ENCODE results near the gene VPS26C.
"Not testable (repeated sequence)": the region's sequence is repeated elsewhere in the genome, so short reads cannot be mapped to it uniquely, and the experiment has no call there.

VPS26C gene

DNA sequence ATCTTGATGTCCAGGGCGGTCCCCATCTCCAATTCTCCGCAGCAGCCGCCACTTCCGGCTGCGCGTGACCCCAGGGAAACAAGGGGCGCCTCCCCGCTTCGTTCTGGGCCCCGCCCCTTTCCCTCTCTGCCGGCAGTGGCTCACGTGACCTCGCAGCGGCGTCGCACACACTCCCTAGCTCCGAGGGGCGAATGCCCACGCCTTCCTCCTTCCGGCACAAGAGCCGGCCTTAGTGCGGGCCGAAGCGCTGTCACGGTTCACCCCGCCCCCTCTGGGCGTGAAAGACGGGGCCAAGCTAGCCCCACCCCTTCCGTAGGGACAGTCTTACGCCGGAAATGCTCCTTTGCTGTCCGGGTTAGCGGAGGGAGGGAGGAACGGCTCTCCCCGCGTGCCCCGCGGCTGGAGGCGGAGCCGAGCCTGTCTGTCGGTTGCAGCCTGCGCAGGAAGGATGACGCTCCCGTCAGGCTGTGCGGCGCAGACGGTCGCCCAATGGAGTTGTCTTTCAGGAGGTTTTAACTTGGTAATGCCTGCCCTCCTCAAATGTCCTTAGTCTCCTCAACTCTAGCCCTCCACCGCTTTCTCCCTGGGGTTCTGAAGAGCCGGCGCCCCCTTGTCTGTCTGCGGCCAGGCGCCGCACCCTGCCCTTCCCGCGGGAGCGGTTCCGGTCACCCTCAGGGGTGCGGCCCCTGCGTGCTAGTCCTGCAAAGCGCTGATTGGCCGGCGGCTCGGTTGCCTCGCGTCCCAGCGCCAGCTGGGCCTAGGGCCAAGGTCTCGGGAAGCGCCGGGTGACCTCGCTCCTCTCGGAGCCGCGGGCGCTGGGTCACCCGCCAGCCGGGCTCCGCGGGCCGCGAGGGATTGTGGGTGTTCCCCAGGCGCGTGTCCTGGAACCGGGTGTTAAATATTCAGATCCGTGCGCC, at the start of gene VPS26C:
Gene VPS26C (minus strand): TSS at position 66 of the 917 bp plus-strand sequence. CDS start 40 bp downstream, at position 26.
- in situ Hi-C loops (cut with MboI; ENCODE audit: low sequenced_read_pairs): no loop called here
- Histone ChIP-seq H3K27me3 (ENCODE audit: low read depth) (no peaks in the 10 kb centered on the region), H3K9me3 (no peaks in the 10 kb centered on the region), H3K4me1 (peaks cover 3% of the 10 kb centered on the region; the same call in 1 of the 2 replicates), H3K4me3 (peak within 1 kb of the TSS; percentile 70), H3K36me3 (replicated peaks) (0 out of 2 replicates have a peak, but pooled peaks cover 2% of the 10 kb centered on the region)
- DNase-seq (ENCODE audit: low spot score in 2 of 2): peak; percentile 98 to 99

DNA sequence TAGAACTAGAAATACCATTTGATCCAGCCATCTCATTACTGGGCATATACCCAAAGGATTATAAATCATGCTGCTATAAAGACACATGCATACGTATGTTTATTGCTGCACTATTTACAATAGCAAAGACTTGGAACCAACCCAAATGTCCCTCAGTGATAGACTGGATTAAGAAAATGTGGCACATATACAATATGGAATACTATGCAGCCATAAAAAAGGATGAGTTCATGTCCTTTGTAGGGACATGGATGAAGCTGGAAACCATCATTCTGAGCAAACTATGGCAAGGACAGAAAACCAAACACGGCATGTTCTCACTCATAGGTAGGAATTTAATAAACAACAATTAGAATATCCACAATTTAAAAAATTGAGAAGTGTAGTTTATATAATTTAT, 48.9 kb upstream of the VPS26C start:
- H3K36me3 ChIP-seq (replicated peaks); in situ Hi-C loops (cut with MboI; ENCODE audit: low sequenced_read_pairs); H3K4me1 ChIP-seq; H3K4me3 ChIP-seq; H3K27me3 ChIP-seq (ENCODE audit: low read depth); DNase-seq (ENCODE audit: low spot score in 2 of 2); H3K9me3 ChIP-seq: not testable (repeated sequence)

DNA sequence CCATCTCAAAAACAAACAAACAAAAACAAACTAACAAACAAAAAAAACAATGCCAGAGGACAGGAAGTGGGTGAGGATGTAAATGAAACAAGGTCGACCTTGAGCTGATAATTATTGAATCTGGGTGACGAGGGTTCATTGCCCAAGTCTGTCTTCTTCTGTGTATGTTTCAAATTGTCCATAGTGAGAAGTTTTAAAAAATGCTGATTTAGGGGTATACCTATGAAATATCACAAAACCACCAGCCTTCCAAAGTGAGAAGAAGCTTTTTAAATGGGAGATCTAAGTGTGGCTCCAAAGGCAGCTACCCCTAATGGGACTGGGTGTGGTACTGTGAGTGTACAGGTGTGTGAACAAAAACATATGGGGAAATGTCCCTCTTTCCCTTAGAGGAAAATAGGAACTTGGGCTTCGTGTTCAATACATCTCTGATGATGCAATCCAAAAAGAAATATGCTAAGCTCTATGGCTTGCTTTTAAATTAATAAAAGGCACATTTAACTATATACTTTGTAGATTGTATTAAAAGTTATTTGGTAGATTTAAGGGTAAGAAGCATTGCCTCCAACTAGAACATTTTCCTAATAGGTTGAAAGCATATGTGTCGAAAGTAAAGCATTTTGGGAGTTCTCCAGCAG, 33.1 kb upstream of the VPS26C start:
- no peaks in the 10 kb centered on the region for H3K9me3 ChIP-seq
- H3K36me3 ChIP-seq (replicated peaks): no peaks in the 10 kb centered on the region
- H3K4me1 ChIP-seq: no peaks in the 10 kb centered on the region
- H3K27me3 ChIP-seq (ENCODE audit: low read depth): no peaks in the 10 kb centered on the region
- DNase-seq (ENCODE audit: low spot score in 2 of 2): no peak
- H3K4me3 ChIP-seq: no peak overlapping the region
- in situ Hi-C loops (cut with MboI; ENCODE audit: low sequenced_read_pairs): no loop called here

DNA sequence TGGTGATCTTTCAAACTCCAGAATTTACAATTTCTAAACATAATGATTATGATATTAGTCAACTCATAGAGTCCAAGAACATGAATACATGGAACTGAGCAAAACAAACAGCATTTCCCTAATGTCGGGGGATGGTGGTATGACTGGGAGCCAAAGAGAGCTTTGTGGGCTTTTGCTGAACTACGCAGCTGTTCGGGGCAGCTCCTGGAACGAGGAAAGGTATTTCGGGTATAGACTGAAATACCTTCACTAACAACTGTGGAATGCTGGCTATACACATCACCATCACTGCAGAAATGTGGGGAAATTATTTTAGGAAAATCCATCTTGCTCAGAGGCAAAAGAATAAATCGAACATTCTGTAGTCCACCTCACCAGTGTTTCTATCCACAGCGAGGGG, 30.2 kb upstream of the VPS26C start:
- Histone ChIP-seq H3K4me3 (no peak overlapping the region), H3K4me1 (no peaks in the 10 kb centered on the region; the same call in 1 of the 2 replicates), H3K36me3 (replicated peaks) (no peaks in the 10 kb centered on the region), H3K27me3 (ENCODE audit: low read depth) (peaks cover 2% of the 10 kb centered on the region; the same call in 1 of the 2 replicates), H3K9me3 (no peaks in the 10 kb centered on the region)
- no peak for DNase-seq (ENCODE audit: low spot score in 2 of 2)
- in situ Hi-C loops (cut with MboI; ENCODE audit: low sequenced_read_pairs): no loop called here

DNA sequence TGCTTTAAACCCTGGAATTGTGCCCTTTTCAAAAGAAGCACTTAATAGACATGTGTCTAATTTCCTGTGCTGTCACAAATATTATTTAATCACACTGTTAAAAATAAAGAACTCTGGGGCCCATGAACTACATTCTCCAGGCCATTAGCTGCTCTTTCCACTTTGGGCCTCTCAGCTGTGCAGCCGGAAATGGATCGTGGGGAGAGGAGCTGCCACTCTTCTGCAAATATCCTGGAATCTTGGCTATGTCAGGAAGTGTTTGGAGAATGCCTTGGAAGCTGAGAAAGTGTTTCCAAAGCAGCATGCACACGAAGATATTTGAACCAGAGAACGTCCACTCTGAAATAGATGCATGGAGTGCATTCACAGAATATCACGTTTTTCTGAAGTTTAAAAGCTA, 27.5 kb upstream of the VPS26C start:
- no peak overlapping the region for H3K4me3 ChIP-seq
- H3K9me3 ChIP-seq: no peaks in the 10 kb centered on the region
- in situ Hi-C loops (cut with MboI; ENCODE audit: low sequenced_read_pairs): no loop called here
- peaks cover 2% of the 10 kb centered on the region; the same call in 1 of the 2 replicates for H3K27me3 ChIP-seq (ENCODE audit: low read depth)
- DNase-seq (ENCODE audit: low spot score in 2 of 2): no peak
- H3K36me3 ChIP-seq (replicated peaks): no peaks in the 10 kb centered on the region
- no peaks in the 10 kb centered on the region; the same call in 1 of the 2 replicates for H3K4me1 ChIP-seq

DNA sequence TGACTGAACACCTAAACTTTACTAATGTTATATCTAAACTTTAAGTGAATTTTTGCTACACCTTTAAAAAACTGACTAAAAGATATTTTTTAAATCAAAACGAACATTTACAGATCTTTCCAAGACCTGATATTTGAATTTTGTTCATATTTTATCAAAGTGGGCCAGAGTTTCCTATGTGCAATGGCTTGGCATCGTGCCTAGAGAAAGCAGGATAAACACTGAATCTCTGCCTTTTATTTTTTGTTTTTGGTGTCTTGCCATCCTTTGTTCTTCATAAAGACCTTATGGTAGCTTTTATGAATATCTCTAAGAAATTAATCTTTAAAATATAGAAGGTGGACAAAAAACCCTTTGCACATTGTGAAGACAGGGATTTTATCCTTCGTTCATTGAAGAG, 25.8 kb upstream of the VPS26C start:
- no peaks in the 10 kb centered on the region; the same call in 1 of the 2 replicates for H3K4me1 ChIP-seq
- in situ Hi-C loops (cut with MboI; ENCODE audit: low sequenced_read_pairs): no loop called here
- no peaks in the 10 kb centered on the region for H3K9me3 ChIP-seq
- H3K36me3 ChIP-seq (replicated peaks): no peaks in the 10 kb centered on the region
- DNase-seq (ENCODE audit: low spot score in 2 of 2): no peak
- no peak overlapping the region for H3K4me3 ChIP-seq
- H3K27me3 ChIP-seq (ENCODE audit: low read depth): peaks cover 2% of the 10 kb centered on the region; the same call in 1 of the 2 replicates

DNA sequence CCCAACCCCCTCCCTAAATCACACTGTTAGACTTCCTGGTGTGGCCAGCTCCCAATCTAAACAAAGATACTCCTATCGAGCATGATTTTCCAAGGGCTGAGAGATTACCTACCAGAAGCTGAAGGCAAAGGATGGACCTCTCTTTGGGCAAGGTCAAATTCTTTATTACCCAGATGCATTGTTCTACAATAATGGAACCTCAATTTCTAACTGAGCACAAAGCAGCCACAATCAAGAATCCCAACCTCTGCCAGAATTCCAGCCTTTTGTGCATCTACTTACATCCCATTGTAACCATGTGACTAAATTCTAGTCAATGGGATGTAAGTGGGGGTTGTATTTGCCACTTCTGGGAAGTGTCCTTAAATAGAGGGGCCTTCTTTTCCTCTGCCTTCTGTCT, 24.9 kb upstream of the VPS26C start:
- H3K27me3 ChIP-seq (ENCODE audit: low read depth): peaks cover 2% of the 10 kb centered on the region; the same call in 1 of the 2 replicates
- H3K36me3 ChIP-seq (replicated peaks): no peaks in the 10 kb centered on the region
- H3K9me3 ChIP-seq: no peaks in the 10 kb centered on the region
- no peaks in the 10 kb centered on the region; the same call in 1 of the 2 replicates for H3K4me1 ChIP-seq
- no peak overlapping the region for H3K4me3 ChIP-seq
- DNase-seq (ENCODE audit: low spot score in 2 of 2): no peak
- in situ Hi-C loops (cut with MboI; ENCODE audit: low sequenced_read_pairs): no loop called here

DNA sequence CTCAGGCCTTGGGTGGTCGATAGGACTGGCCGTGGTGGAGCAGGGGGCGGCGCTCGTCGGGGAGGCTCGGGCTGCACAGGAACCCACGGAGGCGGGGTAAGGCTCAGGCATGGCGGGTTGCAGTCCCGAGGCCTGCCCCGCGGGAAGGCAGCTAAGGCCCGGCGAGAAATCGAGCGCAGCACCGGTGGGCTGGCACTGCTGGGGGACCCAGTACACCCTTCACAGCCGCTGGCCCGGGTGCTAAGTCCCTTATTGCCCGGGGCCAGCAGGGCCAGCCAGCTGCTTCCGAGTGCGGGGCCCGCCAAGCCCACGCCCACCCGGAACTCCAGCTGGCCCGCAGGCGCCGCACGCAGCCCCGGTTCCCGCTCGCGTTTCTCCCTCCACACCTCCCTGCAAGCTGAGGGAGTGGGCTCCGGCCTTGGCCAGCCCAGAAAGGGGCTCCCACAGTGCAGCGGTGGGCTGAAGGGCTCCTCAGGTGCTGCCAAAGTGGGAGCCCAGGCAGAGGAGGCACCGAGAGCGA, 16.1 kb upstream of the VPS26C start:
- DNase-seq (ENCODE audit: low spot score in 2 of 2); H3K27me3 ChIP-seq (ENCODE audit: low read depth); H3K4me3 ChIP-seq; in situ Hi-C loops (cut with MboI; ENCODE audit: low sequenced_read_pairs); H3K9me3 ChIP-seq; H3K4me1 ChIP-seq; H3K36me3 ChIP-seq (replicated peaks): not testable (repeated sequence)

DNA sequence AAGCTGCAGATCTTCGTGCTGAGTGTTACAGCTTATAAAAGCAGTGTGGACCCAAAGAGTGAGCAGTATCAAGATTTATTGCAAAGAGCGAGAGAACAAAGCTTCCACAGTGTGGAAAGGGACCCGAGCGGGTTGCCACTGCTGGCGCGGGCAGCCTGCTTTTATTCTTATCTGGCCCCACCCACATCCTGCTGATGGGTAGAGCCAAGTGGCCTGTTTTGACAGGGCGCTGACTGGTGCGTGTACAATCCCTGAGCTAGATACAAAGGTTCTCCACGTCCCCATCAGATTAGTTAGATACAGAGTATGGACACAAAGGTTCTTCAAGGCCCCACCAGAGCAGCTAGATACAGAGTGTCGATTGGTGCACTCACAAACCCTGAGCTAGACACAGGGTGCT, 15.5 kb upstream of the VPS26C start:
- DNase-seq (ENCODE audit: low spot score in 2 of 2); H3K36me3 ChIP-seq (replicated peaks); in situ Hi-C loops (cut with MboI; ENCODE audit: low sequenced_read_pairs); H3K9me3 ChIP-seq; H3K27me3 ChIP-seq (ENCODE audit: low read depth); H3K4me1 ChIP-seq; H3K4me3 ChIP-seq: not testable (repeated sequence)

DNA sequence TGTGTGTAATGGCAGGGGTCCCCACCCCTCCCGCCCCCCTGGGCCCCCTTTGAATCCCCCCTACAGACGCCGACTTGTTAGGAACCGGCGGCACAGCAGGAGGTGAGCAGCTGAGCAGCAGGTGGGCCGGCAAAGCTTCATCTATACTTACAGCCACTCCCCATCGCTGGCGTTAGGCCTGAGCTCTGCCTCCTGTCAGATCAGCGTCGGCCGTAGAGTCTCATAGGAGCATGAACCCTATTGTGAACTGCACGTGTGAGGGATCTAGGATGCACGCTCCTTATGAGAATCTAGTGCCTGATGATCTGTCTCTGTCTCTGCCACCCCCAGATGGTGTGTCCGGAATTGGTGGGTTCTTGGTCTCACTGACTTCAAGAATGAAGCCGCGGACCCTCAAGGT, 14.9 kb upstream of the VPS26C start:
- H3K27me3 ChIP-seq (ENCODE audit: low read depth): no peaks in the 10 kb centered on the region
- H3K4me1 ChIP-seq: no peaks in the 10 kb centered on the region
- no peak overlapping the region for H3K4me3 ChIP-seq
- no peaks in the 10 kb centered on the region for H3K36me3 ChIP-seq (replicated peaks)
- in situ Hi-C loops (cut with MboI; ENCODE audit: low sequenced_read_pairs): no loop called here
- DNase-seq (ENCODE audit: low spot score in 2 of 2): no peak
- no peaks in the 10 kb centered on the region for H3K9me3 ChIP-seq

DNA sequence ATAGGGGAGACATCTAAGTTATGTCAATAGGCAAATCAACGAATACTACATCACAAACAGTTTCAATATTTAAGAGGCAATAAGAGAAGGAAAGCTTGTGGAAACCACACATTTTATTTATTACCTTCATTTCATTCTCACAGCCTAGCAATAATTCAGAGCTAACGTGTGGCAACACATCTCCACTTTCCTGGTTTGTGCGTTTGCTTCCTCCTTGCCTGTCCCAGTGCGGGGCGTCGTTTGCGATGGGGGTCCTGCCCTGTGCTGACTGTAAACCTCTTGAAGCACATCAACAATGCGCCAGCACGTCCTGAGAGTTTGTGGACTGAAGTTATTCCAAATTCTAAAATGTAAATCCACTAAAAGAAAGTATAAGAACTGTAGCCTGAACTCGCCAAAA, 14.4 kb upstream of the VPS26C start:
- no peak overlapping the region for H3K4me3 ChIP-seq

DNA sequence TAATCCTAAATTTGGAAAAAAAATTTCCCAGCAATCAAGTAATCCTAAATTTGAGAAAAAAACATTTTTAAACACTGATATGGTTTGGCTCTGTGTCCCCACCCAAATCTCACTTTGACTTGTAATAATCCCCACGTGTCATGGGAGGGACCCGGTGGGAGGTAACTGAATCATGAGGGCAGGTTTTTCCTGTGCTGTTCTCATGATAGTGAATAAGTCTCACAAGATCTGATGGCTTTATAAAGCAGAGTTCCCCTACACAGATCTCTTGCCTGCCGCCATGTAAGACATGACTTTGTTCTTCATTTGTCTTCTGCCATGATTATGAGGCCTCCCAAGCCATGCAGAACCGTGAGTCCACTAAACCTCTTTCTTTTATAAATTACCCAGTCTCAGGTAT, 12.1 kb upstream of the VPS26C start:
- H3K4me3 ChIP-seq; DNase-seq (ENCODE audit: low spot score in 2 of 2); H3K27me3 ChIP-seq (ENCODE audit: low read depth); H3K4me1 ChIP-seq; H3K9me3 ChIP-seq; in situ Hi-C loops (cut with MboI; ENCODE audit: low sequenced_read_pairs); H3K36me3 ChIP-seq (replicated peaks): not testable (repeated sequence)

More for the DNA sequence above, 14.4 kb upstream of the VPS26C start:
- H3K36me3 ChIP-seq (replicated peaks): no peaks in the 10 kb centered on the region
- no peaks in the 10 kb centered on the region for H3K4me1 ChIP-seq
- no peaks in the 10 kb centered on the region for H3K27me3 ChIP-seq (ENCODE audit: low read depth)
- no peaks in the 10 kb centered on the region for H3K9me3 ChIP-seq
- no peak for DNase-seq (ENCODE audit: low spot score in 2 of 2)
- in situ Hi-C loops (cut with MboI; ENCODE audit: low sequenced_read_pairs): no loop called here

DNA sequence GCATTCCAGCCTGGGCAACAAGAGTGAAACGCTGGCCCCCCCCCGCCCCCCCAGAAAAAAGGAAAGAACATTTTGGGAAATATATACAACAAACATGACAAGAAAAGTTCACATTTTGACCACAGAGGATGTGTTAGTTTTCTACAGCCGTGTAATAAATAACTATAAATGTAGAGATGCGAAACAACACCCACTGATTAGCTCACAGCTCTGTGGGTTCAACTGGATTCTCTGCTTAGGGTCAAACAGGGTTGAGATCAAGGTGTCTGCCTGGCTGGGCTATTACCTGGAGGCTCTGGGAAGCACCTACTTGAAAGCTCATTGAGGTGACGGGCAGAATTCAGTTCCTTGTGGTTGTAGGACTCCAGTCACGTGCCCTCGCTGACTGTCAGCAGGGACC, 11.1 kb upstream of the VPS26C start:
- Histone ChIP-seq H3K9me3 (no peaks in the 10 kb centered on the region), H3K36me3 (replicated peaks) (no peaks in the 10 kb centered on the region), H3K27me3 (ENCODE audit: low read depth) (no peaks in the 10 kb centered on the region), H3K4me1 (no peaks in the 10 kb centered on the region), H3K4me3 (no peak overlapping the region)
- no peak for DNase-seq (ENCODE audit: low spot score in 2 of 2)
- in situ Hi-C loops (cut with MboI; ENCODE audit: low sequenced_read_pairs): no loop called here

DNA sequence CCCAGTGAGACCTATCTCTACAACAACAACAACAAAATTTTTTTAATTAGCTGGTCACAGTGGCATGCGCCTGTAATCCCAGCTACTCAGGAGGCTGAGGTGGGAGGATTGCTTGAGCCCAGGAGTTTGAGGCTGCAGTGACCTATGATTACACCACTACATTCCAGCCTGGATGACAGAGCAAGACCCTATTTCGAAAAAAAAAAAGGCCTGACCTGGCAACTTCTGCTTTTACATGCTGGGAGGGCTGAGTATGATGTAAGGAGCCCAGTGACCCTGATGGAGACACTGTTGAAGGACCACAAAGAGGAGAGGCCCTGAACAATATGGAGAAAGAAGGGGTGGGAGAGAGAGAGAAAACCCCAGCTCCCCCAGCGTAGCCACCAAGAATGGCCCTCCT, 9.2 kb upstream of the VPS26C start:
- H3K9me3 ChIP-seq: no peaks in the 10 kb centered on the region
- in situ Hi-C loops (cut with MboI; ENCODE audit: low sequenced_read_pairs): no loop called here
- no peaks in the 10 kb centered on the region for H3K4me1 ChIP-seq
- no peaks in the 10 kb centered on the region for H3K27me3 ChIP-seq (ENCODE audit: low read depth)
- H3K36me3 ChIP-seq (replicated peaks): no peaks in the 10 kb centered on the region
- H3K4me3 ChIP-seq: no peak overlapping the region
- DNase-seq (ENCODE audit: low spot score in 2 of 2): no peak

Measured in HAP-1 (cell line).